MM.1S (cell line): ENCODE data around the gene CHRNB1.

ENCODE experiments used
- CTCF ChIP-seq: fragments of 300-600 bp; sonication (generic); IDR thresholded peaks from 2 replicates; pipeline ENCODE4 v1.5.1; 2016; ENCODE audit warnings: antibody characterized with exemption, low read length, mixed read lengths
- EZH2 ChIP-seq: fragments of 300-600 bp; sonication (generic); optimal IDR thresholded peaks from 2 replicates; pipeline ENCODE3; 2017; ENCODE audit warnings: low read depth, mild to moderate bottlenecking, antibody characterized with exemption, low read length, mixed read lengths
- EZH2phosphoT487 ChIP-seq: fragments of 300-600 bp; sonication (generic); IDR thresholded peaks from 2 replicates; pipeline ENCODE4 v1.6.1; 2018; ENCODE audit warnings: antibody characterized with exemption, low read length

- TF ChIP-seq CTCF = no peak
- TF ChIP-seq EZH2 = no peak
- TF ChIP-seq EZH2phosphoT487 = no peak
These were observed 34.0 kb upstream of the CHRNB1 start for GRCh38 chr17:7410634-7411426.
